H1 (cell line): ENCODE measurements around the gene ORC5. TPM values are rescaled to one million over a fixed set of nuclear protein-coding genes. Genes with fewer than 3 reads are reported as not detected.

ENCODE experiments used
- CTCF ChIA-PET: fragments of 300-600 bp; sonication (Branson Sonifier 250); formaldehyde crosslinking; loops from one replicate; lab custom pipeline; 2021; ENCODE audit not compliant: partially characterized antibody; lab: Charles Lee
- POLR2A ChIA-PET: fragments of 300-600 bp; sonication (Branson Sonifier 250); formaldehyde crosslinking; loops from one replicate; lab custom pipeline; 2021; ENCODE audit warnings: inconsistent platforms; ENCODE audit not compliant: partially characterized antibody; lab: Charles Lee
- DNase-seq, 2 experiments: peaks; one replicate each; pipeline versions ENCODE4 v3.0.0 to v3.0.0-alpha.2; 2010 to 2022; ENCODE audit warnings: low spot score in 2 of 2, low read depth in 1 of 2, mixed read lengths in 1 of 2
- FAIRE-seq: peaks from 2 replicates; lab custom pipeline; 2011; peaks lifted over from hg19 to GRCh38; lab: Jason Lieb, UNC
- H2AFZ ChIP-seq: 2 replicates; pipeline ENCODE4 v1.8.1; 2012; ENCODE audit warnings: low read length, inconsistent platforms
- H2AK5ac ChIP-seq: 2 replicates; pipeline ENCODE4 v1.6.1; 2013; ENCODE audit warnings: low read depth, low read length
- H2BK120ac ChIP-seq: replicated peaks from 2 replicates; pipeline ENCODE3; 2013; ENCODE audit warnings: low read depth, low read length, inconsistent platforms
- H2BK12ac ChIP-seq: 2 replicates; pipeline ENCODE4 v1.6.1; 2013; ENCODE audit warnings: low read depth, low read length
- H2BK15ac ChIP-seq: 2 replicates; pipeline ENCODE4 v1.6.1; 2013; ENCODE audit warnings: low read length
- H2BK20ac ChIP-seq: 2 replicates; pipeline ENCODE4 v1.6.1; 2013; ENCODE audit warnings: low read length
- H2BK5ac ChIP-seq: 2 replicates; pipeline ENCODE4 v1.6.1; 2013; ENCODE audit warnings: low read depth, low read length
- H3K14ac ChIP-seq: 2 replicates; pipeline ENCODE4 v1.6.1; 2013; ENCODE audit warnings: inconsistent platforms; ENCODE audit not compliant: insufficient read length
- H3K18ac ChIP-seq: 2 replicates; pipeline ENCODE4 v1.6.1; 2013; ENCODE audit warnings: low read length; ENCODE audit errors: extremely low read depth
- H3K23ac ChIP-seq: 2 replicates; pipeline ENCODE4 v1.6.1; 2013; ENCODE audit warnings: inconsistent platforms; ENCODE audit not compliant: insufficient read length
- H3K23me2 ChIP-seq: 2 replicates; pipeline ENCODE4 v1.6.1; 2013; ENCODE audit warnings: low read depth, low read length
- H3K27ac ChIP-seq: 2 replicates; pipeline ENCODE4 v1.6.1; 2011; ENCODE audit warnings: low read depth, low read length, inconsistent platforms
- H3K27me3 ChIP-seq, 4 experiments: replicated peaks in 1 of 4; 1 replicate in 1 of 4; 2 replicates in 3 of 4; pipeline versions ENCODE4 v1.6.1 to v1.8.1; 2011 to 2013; ENCODE audit warnings: low read length in 3 of 4, mild to moderate bottlenecking in 3 of 4, inconsistent platforms in 2 of 4, mixed read lengths in 2 of 4, moderate library complexity in 1 of 4; ENCODE audit not compliant: control insufficient read depth in 3 of 4, insufficient read depth in 3 of 4; ENCODE audit errors: extremely low read depth in 1 of 4
- H3K36me3 ChIP-seq, 4 experiments: 2 replicates each; pipeline versions ENCODE4 v1.6.1 to v1.8.1; 2011 to 2013; ENCODE audit warnings: mild to moderate bottlenecking in 4 of 4, low read length in 3 of 4, moderate library complexity in 2 of 4, control low read depth in 1 of 4, inconsistent platforms in 1 of 4; ENCODE audit not compliant: insufficient read depth in 4 of 4, control insufficient read depth in 2 of 4
- H3K4ac ChIP-seq: replicated peaks from 2 replicates; pipeline ENCODE3; 2013; ENCODE audit warnings: low read length, low read depth, mixed read lengths, inconsistent platforms; ENCODE audit not compliant: insufficient read length
- H3K4me1 ChIP-seq, 4 experiments: replicated peaks in 1 of 4; 1 replicate in 1 of 4; 2 replicates in 3 of 4; pipeline versions ENCODE4 v1.6.1 to v1.8.1; 2011 to 2013; ENCODE audit warnings: low read length in 3 of 4, inconsistent platforms in 2 of 4, mixed read lengths in 1 of 4; ENCODE audit not compliant: insufficient read depth in 4 of 4, control insufficient read depth in 3 of 4
- H3K4me2 ChIP-seq, 2 experiments: 2 replicates each; pipeline versions ENCODE4 v1.6.1 to v1.8.1; 2011 to 2013; ENCODE audit warnings: low read depth in 2 of 2, low read length in 2 of 2, control low read depth in 1 of 2, inconsistent platforms in 1 of 2, mild to moderate bottlenecking in 1 of 2; ENCODE audit not compliant: insufficient read depth in 1 of 2
- H3K4me3 ChIP-seq, 4 experiments: fragments of 200-600, 300-600 bp in 1 of 4; sonication (generic), shearing (Covaris generic), sonication (Bioruptor Twin) in 1 of 4; 2 replicates each; pipeline versions ENCODE4 v1.5.1 to v1.8.1; 2011 to 2016; ENCODE audit warnings: low read length in 4 of 4, low read depth in 3 of 4, control low read depth in 2 of 4, inconsistent platforms in 2 of 4, mild to moderate bottlenecking in 2 of 4, mixed read lengths in 1 of 4, moderate library complexity in 1 of 4; ENCODE audit not compliant: insufficient read depth in 2 of 4; ENCODE audit errors: extremely low read depth in 1 of 4
- H3K56ac ChIP-seq: replicated peaks from 2 replicates; pipeline ENCODE3; 2013; ENCODE audit warnings: low read depth, mild to moderate bottlenecking, mixed read lengths, low read length, inconsistent platforms; ENCODE audit not compliant: insufficient read length
- H3K79me1 ChIP-seq: 2 replicates; pipeline ENCODE4 v1.6.1; 2013; ENCODE audit warnings: low read depth, low read length, control low read depth
- H3K79me2 ChIP-seq, 2 experiments: 2 replicates each; pipeline versions ENCODE4 v1.6.1 to v1.8.1; 2012 to 2013; ENCODE audit warnings: low read length in 2 of 2, mild to moderate bottlenecking in 2 of 2, inconsistent platforms in 1 of 2; ENCODE audit not compliant: insufficient read depth in 2 of 2, control insufficient read depth in 1 of 2
- H3K9ac ChIP-seq, 4 experiments: replicated peaks in 1 of 4; 1 replicate in 1 of 4; 2 replicates in 3 of 4; pipeline versions ENCODE4 v1.6.1 to v1.8.1; 2011 to 2013; ENCODE audit warnings: low read depth in 3 of 4, low read length in 3 of 4, control low read depth in 2 of 4, mild to moderate bottlenecking in 2 of 4, moderate library complexity in 2 of 4, inconsistent platforms in 1 of 4; ENCODE audit errors: extremely low read depth in 1 of 4
- H3K9me3 ChIP-seq, 2 experiments: 2 replicates each; pipeline versions ENCODE4 v1.6.1 to v1.8.1; 2012 to 2013; ENCODE audit warnings: mild to moderate bottlenecking in 2 of 2, moderate library complexity in 2 of 2, control low read depth in 1 of 2, inconsistent platforms in 1 of 2, low read depth in 1 of 2, low read length in 1 of 2, mixed read lengths in 1 of 2; ENCODE audit not compliant: insufficient read depth in 2 of 2
- H4K20me1 ChIP-seq, 2 experiments: replicated peaks in 1 of 2; 2 replicates each; pipeline versions ENCODE3 to v1.8.1; 2011 to 2013; ENCODE audit warnings: inconsistent platforms in 2 of 2, low read length in 2 of 2, mild to moderate bottlenecking in 1 of 2; ENCODE audit not compliant: insufficient read depth in 2 of 2, control insufficient read depth in 1 of 2
- H4K5ac ChIP-seq: 2 replicates; pipeline ENCODE4 v1.6.1; 2013; ENCODE audit warnings: low read length, low read depth, mixed read lengths, inconsistent platforms; ENCODE audit not compliant: insufficient read length
- H4K8ac ChIP-seq: 2 replicates; pipeline ENCODE4 v1.8.0; 2013; ENCODE audit warnings: mild to moderate bottlenecking, moderate library complexity, low read length, inconsistent platforms; ENCODE audit not compliant: insufficient read depth; ENCODE audit errors: extremely low read depth
- H4K91ac ChIP-seq: replicated peaks from 2 replicates; pipeline ENCODE3; 2013; ENCODE audit warnings: low read length, mixed read lengths, inconsistent platforms; ENCODE audit not compliant: insufficient read length
- ASH2L ChIP-seq: fragments of 200-600, 300-600 bp; sonication (generic); IDR thresholded peaks from one replicate; pipeline ENCODE4 v1.7.1; 2017; ENCODE audit warnings: low read length
- CBX8 ChIP-seq: fragments of 300-800, 300-1000 bp; sonication (generic); IDR thresholded peaks from 2 replicates; pipeline ENCODE4 v1.7.1; 2016; ENCODE audit warnings: low read depth, low read length, borderline replicate concordance
- EP300 ChIP-seq, 2 experiments: IDR thresholded peaks; 1 replicate in 1 of 2; 2 replicates in 1 of 2; pipeline ENCODE4 v1.6.1; 2011 to 2012; ENCODE audit warnings: low read depth in 2 of 2, low read length in 2 of 2, mild to moderate bottlenecking in 2 of 2, borderline replicate concordance in 1 of 2, inconsistent platforms in 1 of 2, moderate library complexity in 1 of 2
- GABPA ChIP-seq: IDR thresholded peaks from 2 replicates; pipeline ENCODE4 v1.6.1; 2011; ENCODE audit warnings: mild to moderate bottlenecking, low read length, moderate library complexity, borderline replicate concordance; ENCODE audit not compliant: insufficient read depth
- KDM1A ChIP-seq: fragments of 200-600, 300-600 bp; sonication (generic); IDR thresholded peaks from 2 replicates; pipeline ENCODE4 v1.7.1; 2016; ENCODE audit warnings: mild to moderate bottlenecking, low read length, borderline replicate concordance
- KDM5A ChIP-seq: fragments of 200-600 bp; IDR thresholded peaks from 2 replicates; pipeline ENCODE4 v1.7.1; 2012; ENCODE audit warnings: mild to moderate bottlenecking, low read length, inconsistent platforms, mixed read lengths
- MAFK ChIP-seq: IDR thresholded peaks from 2 replicates; pipeline ENCODE4 v1.6.1; 2012; ENCODE audit warnings: low read depth, mild to moderate bottlenecking, improper control_type of control experiment, low read length
- RAD21 ChIP-seq, 2 experiments: IDR thresholded peaks in 1 of 2; conservative IDR thresholded peaks in 1 of 2; 2 replicates each; pipeline ENCODE4 v1.6.1; 2011; ENCODE audit warnings: low read depth in 2 of 2, low read length in 2 of 2, improper control_type of control experiment in 1 of 2, inconsistent platforms in 1 of 2, mild to moderate bottlenecking in 1 of 2, moderate library complexity in 1 of 2
- YY1 ChIP-seq: IDR thresholded peaks from 2 replicates; pipeline ENCODE4 v1.6.1; 2011; ENCODE audit warnings: low read depth, mild to moderate bottlenecking, low read length
- ZNF274 ChIP-seq: IDR thresholded peaks from 2 replicates; pipeline ENCODE4 v1.7.0; 2012; ENCODE audit warnings: low read length, borderline replicate concordance; ENCODE audit errors: extremely low read depth
- WGBS, 2 experiments: shearing (Covaris generic) in 1 of 2; methylation state at CpG; one replicate each; pipeline versions ENCODE4 v1.1.6 to v1.1.7; 2013 to 2015; ENCODE audit warnings: low lambda C conversion rate in 2 of 2, mixed read lengths in 2 of 2, inconsistent platforms in 1 of 2, low coverage in 1 of 2, missing lambda C conversion rate in 1 of 2; ENCODE audit not compliant: insufficient replicate concordance in 2 of 2, insufficient coverage in 1 of 2, insufficient read length in 1 of 2; ENCODE audit errors: extremely low coverage in 1 of 2, missing lambda C conversion rate in 1 of 2; 5-methylcytosine and 5-hydroxymethylcytosine counted together
- polyA plus RNA-seq, 7 experiments: library from polyadenylated mRNA; depleted of rRNA in 3 of 7; stranded (reverse) in 5 of 7; unstranded in 2 of 7; fragments of >200 nt in 5 of 7; fragments of 200-250 nt in 2 of 7; gene quantifications; 1 replicate in 5 of 7; 2 replicates in 1 of 7; 4 replicates in 1 of 7; pipeline versions ENCODE4 v1.2.1 to v1.2.3, GENCODE V29; 2011 to 2013; ENCODE audit warnings: missing spikeins in 2 of 7, mixed read lengths in 2 of 7
- total RNA-seq: library from RNA; stranded (reverse); fragmentation: NEBNext Ultra II Directional; extraction: Animal tissue kit (Norgen Biotek cat#: 25700); gene quantifications from 2 replicates; pipeline ENCODE4 v1.2.1, GENCODE V29; 2021
- TF ChIP-seq, protein P1 (sequence below): IDR thresholded peaks from 2 replicates; pipeline ENCODE4 v1.6.1; 2012; ENCODE audit warnings: low read length, inconsistent platforms

Gene ORC5
- total and polyA plus RNA-seq, 2 of the 8 experiments (the other 6 are each of a cell fraction or from before 2014, with no cell fraction given): 7.7 to 19.9 TPM

DNA sequence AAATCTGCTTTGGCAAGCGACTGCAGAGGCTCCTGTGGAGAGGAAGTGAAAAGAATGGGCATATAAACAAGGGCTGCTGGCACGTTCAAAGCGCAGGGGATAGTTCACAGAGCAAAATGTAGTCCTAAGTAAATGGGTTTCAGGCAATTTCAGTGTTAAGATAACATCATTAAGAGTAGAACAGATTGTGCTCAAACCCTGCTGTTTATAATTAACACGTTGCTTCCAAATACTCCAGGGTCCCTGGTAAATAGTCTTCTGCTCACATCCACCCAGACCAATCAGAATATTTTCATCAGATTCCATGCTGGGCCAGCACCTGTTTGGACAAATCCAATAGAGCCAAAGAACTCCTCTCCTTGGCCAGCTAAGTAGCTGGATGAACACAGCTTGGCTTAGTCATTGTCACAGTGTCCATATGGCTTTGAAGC lies 81.4 kb downstream of the ORC5 start:
- Histone ChIP-seq H2AK5ac (no peak overlapping the region), H2BK5ac (no peak overlapping the region), H3K23me2 (no peaks in the 10 kb centered on the region), H2BK12ac (no peak overlapping the region), H3K9ac (no peak overlapping the region), H4K8ac (no peak overlapping the region), H4K91ac (no peak overlapping the region), H3K79me1 (no peaks in the 10 kb centered on the region), H3K56ac (no peak overlapping the region), H2BK120ac (no peak overlapping the region), H2BK15ac (no peak overlapping the region), H3K4me1 (peaks cover 0 to 4% (median 0%) of the 10 kb centered on the region in 4 experiments; a peak in 1 of 7 replicates), H3K4me3 (no peak overlapping the region), H3K14ac (no peak overlapping the region), H4K5ac (no peak overlapping the region), H2BK20ac (no peak overlapping the region), H4K20me1 (no peaks in the 10 kb centered on the region), H3K4me2 (no peak overlapping the region), H3K27ac (no peak overlapping the region), H3K4ac (no peak overlapping the region), H3K27me3 (no peaks in the 10 kb centered on the region), H3K18ac (no peak overlapping the region), H3K23ac (no peak overlapping the region), H3K9me3 (no peaks in the 10 kb centered on the region), H2AFZ (no peak overlapping the region), H3K36me3 (peaks cover 0 to 4% (median 0%) of the 10 kb centered on the region in 4 experiments; a peak in 1 of 8 replicates), H3K79me2 (no peaks in the 10 kb centered on the region)
- FAIRE-seq (no peak), DNase-seq (no peak)
- ChIA-PET CTCF (interaction anchor here (0.6 to 1.4 kb wide), 3 partner anchors 15 to 797 kb away, joined by 3 read pairs; no protein-coding TSS in a partner anchor), POLR2A (interaction anchor here (0.6 to 0.8 kb wide), 2 partner anchors 25 to 219 kb away, joined by 3 to 4 read pairs; no protein-coding TSS in a partner anchor)
- 71% methylated on average over 4 of the region's 4 CpGs; no CpG with 5 or more reads in 1 of the 2 experiments for WGBS, 2 experiments
- TF ChIP-seq KDM1A (no peak), RAD21 (IDR thresholded peaks at IDR 0.05 in 1 of 2, conservative IDR thresholded peaks at IDR 0.05 in 1 of 2; ENCODE audit: low read depth in 2 of 2, low read length in 2 of 2) (no peak), ZNF274 (no peak), ASH2L (no peak), MAFK (no peak), EP300 (IDR thresholded peaks at IDR 0.05; ENCODE audit: borderline replicate concordance in 1 of 2, low read depth in 2 of 2, low read length in 2 of 2) (no peak), KDM5A (no peak), CBX8 (no peak), YY1 (no peak), GABPA (no peak)
- TF ChIP-seq, protein P1, sequence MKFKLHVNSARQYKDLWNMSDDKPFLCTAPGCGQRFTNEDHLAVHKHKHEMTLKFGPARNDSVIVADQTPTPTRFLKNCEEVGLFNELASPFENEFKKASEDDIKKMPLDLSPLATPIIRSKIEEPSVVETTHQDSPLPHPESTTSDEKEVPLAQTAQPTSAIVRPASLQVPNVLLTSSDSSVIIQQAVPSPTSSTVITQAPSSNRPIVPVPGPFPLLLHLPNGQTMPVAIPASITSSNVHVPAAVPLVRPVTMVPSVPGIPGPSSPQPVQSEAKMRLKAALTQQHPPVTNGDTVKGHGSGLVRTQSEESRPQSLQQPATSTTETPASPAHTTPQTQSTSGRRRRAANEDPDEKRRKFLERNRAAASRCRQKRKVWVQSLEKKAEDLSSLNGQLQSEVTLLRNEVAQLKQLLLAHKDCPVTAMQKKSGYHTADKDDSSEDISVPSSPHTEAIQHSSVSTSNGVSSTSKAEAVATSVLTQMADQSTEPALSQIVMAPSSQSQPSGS: no peak
